ENCODE results near the gene U2SURP.
"Not testable (repeated sequence)": the region's sequence is repeated elsewhere in the genome, so short reads cannot be mapped to it uniquely, and the experiment has no call there.

Gene U2SURP

DNA sequence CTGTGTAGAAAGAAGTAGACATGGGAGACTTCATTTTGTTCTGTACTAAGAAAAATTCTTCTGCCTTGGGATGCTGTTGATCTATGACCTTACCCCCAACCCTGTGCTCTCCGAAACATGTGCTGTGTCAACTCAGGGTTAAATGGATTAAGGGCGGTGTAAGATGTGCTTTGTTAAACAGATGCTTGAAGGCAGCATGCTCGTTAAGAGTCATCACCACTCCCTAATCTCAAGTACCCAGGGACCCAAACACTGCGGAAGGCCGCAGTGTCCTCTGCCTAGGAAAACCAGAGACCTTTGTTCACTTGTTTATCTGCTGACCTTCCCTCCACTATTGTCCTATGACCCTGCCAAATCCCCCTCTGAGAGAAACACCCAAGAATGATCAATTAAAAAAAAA lies 72.6 kb downstream of the U2SURP start:
- not testable (repeated sequence) for DNase-seq

DNA sequence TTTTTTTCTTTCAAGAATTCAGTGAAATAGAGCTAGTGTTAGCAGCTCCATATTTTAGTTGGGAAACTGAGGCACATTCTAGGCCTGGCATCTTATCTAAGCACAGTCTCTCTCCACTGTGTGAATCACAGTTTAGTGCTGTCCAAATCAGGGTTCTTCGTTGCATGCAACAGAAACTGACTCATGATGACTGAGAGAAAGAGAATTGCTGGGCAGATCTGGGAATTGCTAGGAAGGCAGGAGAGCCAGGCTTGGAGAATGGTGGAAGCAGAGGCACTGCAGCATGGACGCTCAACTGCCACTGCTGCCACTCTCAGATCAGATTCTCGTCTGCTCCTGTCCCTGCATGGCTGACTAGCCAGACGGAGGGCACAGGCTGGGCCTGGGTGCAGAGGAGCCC lies 77.5 kb downstream of the U2SURP start:
- no peak for DNase-seq

DNA sequence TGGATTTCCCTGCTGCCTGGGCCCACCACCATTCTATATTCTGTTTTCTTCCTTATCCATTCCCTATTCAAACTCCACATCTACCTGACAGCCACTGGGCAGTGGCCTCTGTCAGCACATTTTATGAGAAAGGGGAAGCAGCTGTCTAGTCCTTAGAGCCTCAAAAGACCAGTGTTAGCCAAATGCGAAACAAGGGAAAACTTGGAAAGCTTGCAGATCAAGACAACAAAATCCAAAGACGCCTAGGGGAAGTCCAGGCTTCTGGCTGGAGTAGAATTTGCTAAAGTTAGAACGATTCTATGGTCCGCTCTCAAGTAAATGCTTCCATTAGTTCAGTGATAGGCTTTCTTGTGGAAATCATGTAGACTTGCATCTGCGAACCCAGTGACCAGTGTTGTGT lies 78.8 kb downstream of the U2SURP start:
- no peak for DNase-seq

DNA sequence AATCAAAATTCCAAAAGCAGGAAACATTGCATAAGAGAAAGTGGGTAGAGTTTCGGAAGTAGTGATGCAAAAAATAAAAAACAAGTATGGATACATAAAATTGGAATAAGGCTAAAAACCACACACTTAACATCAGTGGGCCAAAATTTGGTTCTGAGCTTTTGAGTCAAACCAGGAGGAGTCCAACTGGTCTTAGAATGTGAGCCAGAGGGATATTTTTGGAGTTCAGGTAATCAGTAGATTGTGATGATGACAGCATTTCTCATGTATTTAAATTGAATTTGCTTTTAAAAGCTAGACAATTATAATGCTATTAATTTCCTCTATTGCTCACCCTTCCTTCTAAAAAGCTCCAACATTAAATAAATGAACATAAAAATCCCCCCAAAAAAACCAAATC lies 80.0 kb downstream of the U2SURP start:
- no peak for DNase-seq

DNA sequence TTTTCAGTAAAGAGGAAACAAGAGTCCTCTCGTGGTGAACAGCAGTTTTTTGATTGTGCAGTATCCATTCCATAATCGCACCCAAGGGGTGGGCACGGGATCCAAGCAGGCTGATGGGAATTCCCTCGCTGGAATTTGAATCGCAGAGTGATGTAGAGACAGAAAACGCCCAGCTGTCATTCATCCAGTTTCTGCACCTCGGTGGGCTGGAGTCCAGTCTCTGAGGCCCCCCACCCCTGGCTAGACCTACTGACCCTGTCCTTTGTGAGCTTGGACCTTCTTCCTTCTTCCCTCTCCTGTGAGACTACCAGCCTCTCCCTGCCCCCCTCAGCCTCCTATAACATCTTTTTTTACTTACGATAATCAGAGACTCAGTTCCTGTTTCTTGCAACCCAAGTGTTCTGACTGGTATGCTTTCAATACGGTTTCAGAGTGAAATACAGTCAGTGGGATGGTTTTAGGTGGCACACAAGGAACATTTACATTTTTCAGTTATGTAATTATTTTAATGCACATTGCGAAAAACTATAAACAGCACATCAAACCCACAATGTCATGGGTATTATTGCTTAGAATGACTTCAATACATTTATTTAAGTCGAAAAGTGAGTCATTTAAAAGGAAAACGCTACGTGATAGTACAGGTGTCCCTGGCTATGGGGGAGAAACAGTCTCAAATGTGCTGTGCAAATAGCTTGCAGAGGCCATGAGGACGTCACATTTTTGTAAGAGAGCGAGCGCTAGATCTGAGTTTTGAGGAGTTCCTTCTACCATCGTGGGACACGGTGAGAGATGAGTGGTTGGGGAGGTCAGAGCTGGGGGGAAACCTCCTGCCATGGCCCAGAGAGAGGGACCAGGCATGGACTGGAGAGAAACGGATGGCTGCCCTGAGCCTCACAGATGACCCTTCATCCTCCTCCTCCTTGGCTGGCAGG lies 80.7 kb downstream of the U2SURP start:
- DNase-seq: no peak

DNA sequence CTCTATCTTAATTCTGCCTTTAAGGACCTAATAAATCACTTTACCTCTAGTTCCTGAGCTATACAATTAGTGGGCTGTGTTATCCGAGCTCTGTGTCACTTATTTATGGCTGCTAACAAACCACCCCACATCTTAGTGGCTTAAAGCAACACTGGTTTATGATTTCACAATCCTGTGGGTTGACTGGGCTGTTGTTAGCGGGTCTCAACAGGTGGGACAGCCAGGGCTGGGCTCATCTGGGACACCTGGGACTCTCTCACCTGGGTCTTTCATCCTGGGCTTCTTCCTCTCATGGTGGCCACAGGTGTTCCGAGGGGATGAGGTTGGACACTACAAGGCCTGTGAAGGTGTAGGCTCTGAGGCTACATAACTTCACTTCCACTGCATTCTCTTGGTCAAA lies 82.4 kb downstream of the U2SURP start:
- no peak for DNase-seq

DNA sequence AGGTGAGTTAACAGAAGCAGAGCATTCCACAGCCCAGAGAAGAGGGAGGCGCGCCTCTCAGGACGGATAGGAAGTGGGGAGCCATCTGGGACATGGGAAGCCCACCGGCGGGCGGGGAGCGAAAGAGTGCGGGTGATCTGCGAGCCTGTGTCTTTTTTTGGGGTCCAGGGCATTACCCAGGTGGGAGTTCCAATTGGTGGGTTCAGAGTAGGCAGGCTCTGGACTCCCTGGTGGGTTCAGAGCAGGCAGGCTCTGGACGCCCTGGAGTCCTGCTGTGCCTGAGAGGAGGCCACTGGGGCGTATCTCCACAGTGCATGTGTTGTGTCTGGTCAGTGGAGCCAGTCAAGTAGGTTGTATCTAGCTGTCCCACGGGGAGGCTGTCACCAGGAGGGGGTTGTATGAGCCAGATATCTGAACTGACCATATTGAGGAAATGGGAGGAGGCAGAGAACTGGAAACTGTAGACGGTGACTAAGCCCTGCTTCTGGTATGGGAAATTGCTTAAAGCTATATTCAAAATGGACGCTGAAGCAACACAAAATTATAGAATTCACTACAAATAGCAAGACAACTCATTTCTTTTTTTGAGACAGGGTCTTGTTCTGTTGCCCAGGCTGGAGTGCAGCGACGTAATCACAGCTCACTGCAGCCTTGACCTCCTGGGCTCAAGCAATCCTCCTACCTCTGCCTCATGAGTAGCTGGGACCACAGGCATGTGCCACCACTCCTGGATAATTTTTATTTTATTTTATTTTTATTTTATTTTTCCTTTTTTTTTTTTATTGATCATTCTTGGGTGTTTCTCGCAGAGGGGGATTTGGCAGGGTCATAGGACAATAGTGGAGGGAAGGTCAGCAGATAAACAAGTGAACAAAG lies 83.7 kb downstream of the U2SURP start:
- DNase-seq: no peak

DNA sequence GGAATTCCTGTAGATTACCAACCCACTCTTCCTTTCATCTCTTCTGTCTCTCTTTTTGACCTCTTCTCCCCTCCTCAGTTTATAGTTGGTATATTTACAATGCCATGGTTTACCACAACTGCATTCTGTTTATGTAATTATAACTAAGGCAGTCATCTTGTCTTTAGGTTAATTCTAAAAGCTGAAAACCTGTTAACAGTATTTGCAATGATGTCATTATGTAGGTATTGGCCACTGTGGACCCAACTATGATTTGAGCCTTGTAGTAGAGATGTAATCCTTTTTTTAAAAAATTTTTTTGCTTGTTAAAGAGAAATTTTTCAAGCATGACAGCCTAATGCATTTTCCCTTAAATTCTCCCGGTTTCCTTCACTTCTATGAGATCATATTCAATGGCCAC lies 87.5 kb downstream of the U2SURP start:
- DNase-seq: no peak

DNA sequence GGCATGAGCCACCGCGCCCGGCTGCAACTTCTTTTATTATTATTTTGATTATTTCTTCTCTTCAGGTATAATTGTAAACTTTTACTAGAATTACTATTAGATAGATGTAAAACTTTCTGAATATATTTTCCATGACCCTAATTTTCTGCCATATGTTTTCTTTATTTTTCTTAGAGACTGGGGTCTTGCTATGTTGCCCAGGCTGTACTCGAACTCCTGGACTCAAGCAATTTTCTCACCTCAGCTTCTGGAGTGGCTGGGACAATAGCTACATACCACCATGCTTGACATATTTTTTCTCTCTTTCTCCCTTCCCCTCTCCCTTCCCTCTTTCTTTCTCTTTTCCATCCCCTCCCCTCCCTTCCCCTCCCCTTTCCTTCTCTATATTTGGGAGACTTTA lies 88.6 kb downstream of the U2SURP start:
- DNase-seq: no peak

DNA sequence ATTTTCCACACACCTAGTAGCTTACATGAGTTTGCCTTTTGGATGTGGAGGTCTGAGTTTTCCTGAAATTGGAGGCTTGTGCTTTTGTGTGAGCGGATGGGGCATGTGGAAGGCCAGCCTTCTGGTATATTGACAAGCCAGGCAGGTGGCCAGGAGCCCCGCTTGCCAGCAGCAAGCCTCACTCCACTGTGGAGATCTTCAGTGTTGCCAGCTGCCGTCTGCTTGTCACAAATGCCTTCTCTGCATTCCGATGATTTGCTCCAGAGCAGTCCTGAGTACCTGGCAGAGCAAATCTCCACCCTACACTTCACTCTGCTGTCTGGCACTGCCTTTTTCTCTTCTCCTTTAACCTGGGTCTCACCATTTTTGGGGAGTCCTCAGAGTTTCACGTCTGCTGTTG lies 89.1 kb downstream of the U2SURP start:
- DNase-seq: peak; percentile 66

DNA sequence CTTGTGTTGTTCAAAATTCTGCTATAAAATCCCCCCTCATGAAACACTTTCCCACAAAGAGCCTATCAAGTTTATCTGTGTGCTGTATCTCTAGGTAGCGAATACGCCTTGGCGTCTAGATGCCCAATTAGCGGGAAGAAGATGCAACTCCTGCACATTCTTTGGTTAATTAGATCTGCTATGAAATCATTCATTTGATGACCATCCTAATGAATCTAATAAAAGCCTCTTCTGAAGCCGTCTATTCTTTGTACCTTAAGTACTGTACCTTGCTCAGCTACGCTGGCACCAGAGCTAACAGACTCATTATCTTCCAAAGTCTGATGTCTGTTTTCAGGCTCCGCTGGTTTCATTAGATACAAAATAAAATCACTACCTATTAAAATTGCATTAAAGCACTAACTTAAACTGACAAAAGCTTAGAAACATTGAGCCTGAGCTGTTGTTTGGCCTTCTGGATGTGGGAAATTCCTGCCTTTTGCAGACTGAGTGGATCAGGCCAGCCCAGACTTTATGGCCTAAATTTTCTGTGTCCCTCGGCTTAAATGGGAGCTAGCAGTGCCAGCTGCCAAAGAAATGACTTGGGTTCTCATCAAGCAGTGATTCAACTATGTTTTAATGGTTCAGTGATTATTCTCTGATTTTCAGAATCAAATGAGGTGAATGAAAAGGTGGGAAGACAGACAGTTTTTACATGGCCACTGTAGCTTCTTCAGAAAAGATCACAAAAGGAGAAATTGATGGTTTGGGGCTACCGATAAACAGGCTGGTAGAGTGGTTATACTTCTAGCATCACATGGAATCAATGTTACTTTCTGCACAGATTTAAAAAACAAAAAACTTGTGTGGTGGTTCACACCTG lies 89.8 kb downstream of the U2SURP start:
- no peak for DNase-seq

DNA sequence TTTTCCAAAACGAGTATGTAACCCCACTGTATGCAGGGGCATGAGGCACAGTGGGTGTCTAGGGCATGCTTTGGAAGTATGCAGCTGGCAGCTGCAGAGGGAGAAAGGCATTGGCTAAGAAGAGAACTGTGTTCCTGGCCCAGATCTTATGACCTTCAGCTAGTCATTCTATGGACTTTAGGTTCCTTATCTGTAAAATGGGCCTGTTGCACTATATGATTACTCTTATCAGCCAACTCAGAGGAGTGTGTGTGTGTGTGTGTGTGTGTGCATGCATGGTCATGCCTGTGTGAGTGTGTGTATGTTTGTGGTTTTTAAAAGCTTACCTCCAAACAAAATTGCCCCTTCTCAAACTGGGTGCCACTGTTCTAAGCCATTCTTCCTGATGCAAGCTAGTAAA lies 90.8 kb downstream of the U2SURP start:
- DNase-seq: no peak

DNA sequence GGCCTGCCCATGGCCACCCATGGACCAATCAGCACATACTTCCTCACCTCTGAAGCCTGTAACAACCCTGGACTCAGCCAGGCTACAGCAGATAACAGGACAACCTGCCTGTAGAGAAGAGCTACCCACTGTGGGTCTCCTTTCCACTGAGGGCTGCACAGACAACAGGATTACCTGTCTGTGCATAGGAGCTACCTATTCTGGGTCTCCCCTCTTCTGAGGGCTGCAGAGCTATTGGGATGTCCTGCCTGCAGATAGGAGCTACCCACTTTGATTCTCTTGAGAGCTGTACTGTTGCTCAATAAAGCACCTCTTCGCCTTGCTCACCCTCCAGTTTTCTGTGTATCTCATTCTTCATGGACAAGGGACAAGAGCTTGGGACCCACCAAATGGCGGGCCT lies 94.4 kb downstream of the U2SURP start:
- no peak for DNase-seq

DNA sequence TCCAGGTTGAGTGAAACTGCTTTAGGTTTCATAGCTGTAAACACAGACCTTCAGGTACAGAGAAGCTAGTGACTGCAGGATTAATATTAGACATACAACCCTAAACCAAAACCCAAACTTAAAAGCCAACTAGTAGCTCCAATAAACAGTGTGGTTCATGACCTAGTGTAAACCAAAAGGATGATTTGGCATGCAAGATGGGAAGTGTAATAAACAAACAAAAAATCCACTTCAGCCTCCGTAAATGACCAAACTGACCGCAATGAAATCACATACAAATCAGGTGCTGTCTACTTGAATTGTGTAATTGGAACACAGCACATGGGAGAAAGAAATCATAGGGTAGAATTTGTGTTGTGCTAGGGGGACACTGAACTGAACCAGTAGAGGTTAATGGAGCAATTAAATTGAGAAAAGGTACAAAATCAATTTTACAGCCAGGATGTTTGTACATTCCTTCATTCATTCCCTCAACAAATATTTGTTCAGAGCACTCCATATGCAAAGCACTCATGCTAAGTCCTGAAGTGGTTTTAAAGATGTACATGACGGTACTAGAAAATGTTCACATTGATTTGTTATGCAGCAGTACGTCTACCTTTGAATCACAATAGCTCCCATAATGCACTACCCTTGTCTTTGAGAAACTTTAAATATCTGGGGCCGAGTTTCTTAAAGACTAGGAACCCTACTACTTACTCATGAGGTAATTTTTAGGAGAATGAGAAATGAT lies 96.8 kb downstream of the U2SURP start:
- peak; percentile 95 for DNase-seq

DNA sequence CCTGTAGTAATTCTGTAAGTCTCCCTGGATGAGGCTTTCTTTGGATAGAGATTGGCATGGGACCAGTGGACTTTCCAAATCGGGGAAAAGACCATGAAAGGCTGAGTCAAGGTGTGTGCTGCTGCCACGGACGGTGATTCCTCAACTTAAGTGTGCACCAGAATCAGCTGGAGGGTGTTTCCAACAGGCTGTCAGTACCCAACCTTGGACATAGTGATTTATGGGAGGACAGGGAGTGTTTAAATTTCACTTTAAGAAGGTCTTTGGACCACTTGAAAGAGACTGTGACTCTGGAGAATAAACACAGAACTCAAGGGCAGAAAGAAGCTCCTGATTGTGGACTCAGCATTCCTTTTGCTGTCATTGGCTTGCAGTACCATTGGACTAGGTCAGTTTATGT lies 97.8 kb downstream of the U2SURP start:
- DNase-seq: no peak

DNA sequence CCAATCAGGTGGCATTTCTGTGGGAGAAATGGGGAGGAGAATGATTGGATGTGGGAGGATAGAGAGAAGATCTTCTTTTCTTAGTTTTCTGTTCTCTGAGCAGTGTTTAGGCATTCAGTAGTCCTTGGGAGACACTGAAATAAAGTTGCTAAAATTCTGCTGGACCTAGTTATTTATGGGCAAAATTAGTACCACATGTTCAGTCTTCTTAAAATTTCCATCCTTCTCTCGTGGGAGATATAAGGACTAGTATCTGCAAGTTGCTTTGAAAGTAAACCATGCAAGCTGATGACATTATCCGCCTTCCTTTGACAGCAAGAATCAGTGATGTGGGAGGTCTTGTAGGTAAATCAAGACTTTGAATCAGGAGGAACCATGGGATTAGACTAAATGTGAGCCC lies 98.3 kb downstream of the U2SURP start:
- no peak for DNase-seq

DNA sequence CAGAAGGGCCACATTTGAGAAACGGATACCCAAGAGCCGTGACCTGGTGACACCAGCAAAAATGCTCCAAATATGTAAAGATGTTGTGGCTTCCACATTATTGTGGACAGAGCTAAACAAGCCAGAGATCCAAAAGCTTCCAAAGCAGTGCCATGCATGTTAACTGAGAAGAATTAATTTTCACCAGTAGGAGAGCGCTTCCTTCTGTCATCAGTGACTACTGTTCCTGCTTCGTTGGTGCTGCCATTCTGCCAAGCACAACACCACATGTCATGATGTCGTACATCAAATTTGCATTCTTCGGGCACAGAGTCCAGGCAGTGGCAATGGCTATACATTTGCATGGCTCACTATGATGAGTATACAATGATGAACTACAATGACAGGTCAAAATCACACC lies 99.1 kb downstream of the U2SURP start:
- no peak for DNase-seq

DNA sequence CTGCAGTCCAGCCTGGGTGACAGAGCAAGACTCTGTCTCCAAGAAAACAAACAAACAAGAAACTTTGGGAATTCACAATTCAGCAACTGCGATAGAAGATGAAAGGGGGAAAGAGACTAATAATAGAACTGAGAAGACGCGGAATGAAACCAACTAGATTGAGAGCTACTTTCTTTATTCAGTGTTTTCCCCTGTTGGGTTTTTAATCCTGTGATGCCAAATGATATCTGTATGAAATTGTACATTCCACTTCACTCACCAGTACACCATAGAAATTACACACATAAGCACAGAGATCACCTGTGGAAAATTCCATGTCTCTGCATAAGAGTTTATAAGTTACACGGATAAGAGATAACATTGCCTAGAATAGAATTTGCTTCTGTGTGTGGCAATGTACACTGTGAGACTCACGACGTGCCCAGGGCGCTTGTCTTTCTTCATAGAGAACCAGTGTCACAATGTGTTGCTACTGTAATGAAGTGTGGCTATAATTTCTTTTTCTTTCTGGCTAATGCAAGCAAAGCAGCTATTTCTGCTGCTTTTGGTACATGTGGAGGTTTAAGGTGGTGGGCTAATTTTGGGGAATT lies 100.5 kb downstream of the U2SURP start:
- no peak for DNase-seq

DNA sequence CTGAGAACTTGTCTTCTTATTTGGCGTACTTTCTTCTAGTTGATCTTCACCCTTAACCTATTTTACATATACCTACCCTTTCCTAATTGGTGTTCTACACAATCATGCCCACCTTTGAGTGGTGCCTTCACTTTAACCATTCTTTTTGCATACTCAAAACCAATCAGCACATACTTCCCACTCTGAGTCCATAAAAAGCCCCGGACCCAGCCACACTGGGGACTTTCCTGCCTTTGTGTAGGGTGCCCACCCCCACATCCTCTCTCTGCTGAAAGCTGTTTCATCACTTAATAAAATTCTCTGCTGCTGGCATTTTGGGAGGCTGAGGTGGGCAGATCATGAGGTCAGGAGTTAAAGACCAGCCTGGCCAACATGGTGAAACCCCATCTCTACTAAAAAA lies 102.3 kb downstream of the U2SURP start:
- DNase-seq: no peak

DNA sequence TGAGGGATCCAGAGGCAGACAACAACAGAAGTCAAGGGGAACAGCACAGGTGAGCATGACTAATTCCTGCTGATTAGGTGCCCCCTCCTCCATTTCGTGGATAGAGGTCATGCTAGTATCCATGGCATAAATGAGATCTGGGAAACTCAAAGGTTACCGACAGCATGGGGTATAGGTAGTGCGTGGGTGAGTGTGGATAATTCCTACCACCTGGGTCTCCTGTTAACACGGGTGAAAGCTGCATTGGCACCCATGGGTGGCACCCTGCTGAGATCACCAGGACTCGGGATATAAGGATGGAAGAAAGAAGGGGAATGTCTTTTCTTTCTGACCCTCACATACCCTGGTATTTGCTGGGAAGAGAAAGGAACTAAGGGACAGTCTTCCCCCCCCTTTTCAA lies 103.8 kb downstream of the U2SURP start:
- DNase-seq: no peak

DNA sequence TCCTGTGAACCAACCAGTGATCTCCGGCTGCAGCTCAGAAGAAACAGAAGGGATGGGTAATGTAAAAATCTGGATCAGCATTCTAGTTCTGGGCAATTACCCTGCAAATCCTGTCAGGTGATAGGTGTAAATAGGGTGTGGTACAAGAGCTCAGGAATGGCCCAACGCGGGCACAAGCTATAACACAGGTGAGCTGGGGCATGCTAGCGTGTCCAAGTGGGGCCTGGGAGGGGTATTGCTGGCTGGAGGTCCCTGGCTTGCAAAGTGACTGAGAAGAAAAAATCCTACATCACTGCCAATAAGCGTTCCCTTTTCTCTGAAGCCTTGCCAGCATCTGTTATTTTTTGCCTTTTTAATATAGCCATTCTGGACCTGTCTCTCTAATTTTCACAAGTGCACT lies 108.5 kb downstream of the U2SURP start:
- no peak for DNase-seq

Data from NCI-H2029 treated with DMSO at 0.1 percent for 48 hours (cell line).